ENCODE results near the gene SPATA31C2. TPM values are rescaled to one million over a fixed set of nuclear protein-coding genes. Genes with fewer than 3 reads are reported as not detected.
"Not testable (repeated sequence)": the region's sequence is repeated elsewhere in the genome, so short reads cannot be mapped to it uniquely, and the experiment has no call there.

SPATA31C2 gene
- total RNA-seq, 1 experiment from 2014 or later: 0.15 TPM

DNA sequence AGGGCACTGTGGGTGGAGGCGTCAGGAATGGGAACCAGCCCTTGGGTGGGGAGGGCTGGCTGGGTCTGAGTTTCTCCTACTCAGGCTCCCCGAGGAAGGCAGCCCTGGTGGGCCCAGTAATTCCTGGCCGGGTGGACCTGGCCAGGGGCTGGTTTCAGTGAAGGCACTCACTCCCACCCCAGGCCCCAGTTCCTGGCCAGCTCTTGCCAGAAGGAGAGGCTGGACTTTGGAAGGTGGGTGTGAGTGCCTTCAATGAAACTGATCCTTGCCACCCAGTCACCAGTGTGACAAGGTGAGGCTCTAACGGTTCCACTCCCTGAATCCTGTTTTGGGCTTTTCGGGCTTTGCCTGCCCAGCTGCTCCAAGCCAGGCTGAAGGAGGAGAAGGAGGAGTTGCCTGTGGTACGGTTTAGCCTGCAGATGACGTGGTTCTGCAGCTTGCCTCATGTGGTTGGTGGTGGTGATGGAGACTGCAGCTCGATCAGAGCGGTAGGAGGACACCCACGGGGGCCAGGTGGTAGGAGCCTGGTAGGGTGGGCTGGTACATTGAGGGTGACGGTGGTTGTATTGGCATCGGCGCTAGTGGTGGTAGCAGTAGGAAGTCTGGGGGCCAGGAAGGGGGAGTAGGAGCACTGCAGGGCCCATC lies 23.2 kb downstream of the SPATA31C2 start:
- no CpG with 5 or more reads among the region's 13 CpGs for WGBS (ENCODE audit: extremely low coverage, insufficient read length, low lambda C conversion rate)

DNA sequence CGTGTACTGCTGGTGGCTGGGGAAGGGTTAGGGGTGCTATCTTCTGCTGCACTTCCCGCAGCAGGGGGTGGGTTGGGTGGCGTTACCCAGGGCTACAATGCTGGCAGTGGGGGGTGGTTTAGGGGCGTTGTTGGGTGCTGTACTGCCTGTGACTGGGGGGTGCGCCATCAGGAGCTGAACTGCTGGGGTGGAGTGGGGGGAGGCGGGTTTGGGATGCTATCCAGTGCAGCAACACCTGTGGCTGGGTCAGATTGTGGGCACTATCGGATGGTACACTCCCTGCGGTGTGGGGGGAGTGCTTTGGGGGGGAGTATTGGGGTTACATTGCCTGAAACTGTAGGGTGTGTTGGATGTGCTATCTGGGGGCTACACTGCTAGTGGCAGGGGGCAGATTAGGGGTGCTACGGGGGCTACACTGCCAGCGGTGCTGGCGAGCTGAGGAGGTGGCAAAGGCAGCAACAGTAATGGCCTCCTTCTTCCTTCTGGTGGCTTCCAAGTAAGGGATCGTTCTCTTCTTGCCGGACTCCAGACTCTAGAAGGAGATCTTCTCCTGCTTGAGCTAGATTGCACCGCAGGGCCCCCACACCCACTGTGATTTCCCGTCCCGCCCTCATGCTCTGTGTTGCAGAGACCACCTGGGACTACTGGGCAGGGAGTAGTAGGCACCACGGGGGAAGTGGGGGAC lies 23.9 kb downstream of the SPATA31C2 start:
- not testable (repeated sequence) for H4K91ac ChIP-seq (ENCODE audit: insufficient read length, low read depth, low read length); H3T11ph ChIP-seq (ENCODE audit: low read length); H3K9me3 ChIP-seq (ENCODE audit: control insufficient read depth, low read depth, low read length); H3K4me3 Mint-ChIP-seq; H3K9ac ChIP-seq (ENCODE audit: extremely low read depth, insufficient read length, low read length); H3K27ac Mint-ChIP-seq; H2BK15ac ChIP-seq (ENCODE audit: low read depth, low read length); H3K23ac ChIP-seq (ENCODE audit: insufficient read length, low read depth, low read length); H3K36me3 Mint-ChIP-seq (ENCODE audit: insufficient read depth in 1 of 3, low read depth in 3 of 3); H3K14ac ChIP-seq (ENCODE audit: insufficient read depth, low read length); H2AK5ac ChIP-seq (ENCODE audit: insufficient read length, low read length); H3K18ac ChIP-seq (ENCODE audit: insufficient read length, low read depth, low read length); H2AFZ ChIP-seq (ENCODE audit: low read length); H3K4ac ChIP-seq (ENCODE audit: low read depth, low read length); H3K27ac ChIP-seq (ENCODE audit: insufficient read length, low read depth, low read length); H3K4me1 Mint-ChIP-seq; H3K4me1 ChIP-seq (ENCODE audit: insufficient read depth, low read length); H3K27me3 Mint-ChIP-seq (ENCODE audit: low read depth); H3K23me2 ChIP-seq (ENCODE audit: insufficient read length, low read depth, low read length, poor library complexity, severe bottlenecking); H4K5ac ChIP-seq (ENCODE audit: insufficient read length, low read depth, low read length); H3K79me2 ChIP-seq (ENCODE audit: insufficient read depth, low read length); H3K27me3 ChIP-seq (ENCODE audit: insufficient read depth, low read length); H3K9me3 Mint-ChIP-seq; H2BK5ac ChIP-seq (ENCODE audit: insufficient read length, low read length); H4K20me1 ChIP-seq (ENCODE audit: control insufficient read depth, insufficient read depth, insufficient read length); H2BK120ac ChIP-seq (ENCODE audit: low read depth, low read length, poor library complexity, severe bottlenecking); H3K79me1 ChIP-seq (ENCODE audit: insufficient read depth, low read depth, low read length, poor library complexity, severe bottlenecking); H2BK20ac ChIP-seq (ENCODE audit: low read depth, low read length, poor library complexity, severe bottlenecking); H4K8ac ChIP-seq (replicated peaks; ENCODE audit: insufficient read length, low read depth, low read length); H2BK12ac ChIP-seq (ENCODE audit: insufficient read length, low read depth, low read length); H3K4me2 ChIP-seq (ENCODE audit: insufficient read depth, insufficient read length, low read length); H3K56ac ChIP-seq (ENCODE audit: insufficient read length, low read depth, low read length)
- DNase-seq: peak; percentile 12
- WGBS (ENCODE audit: extremely low coverage, insufficient read length, low lambda C conversion rate): no CpG with 5 or more reads among the region's 17 CpGs

More for the DNA sequence above, 23.2 kb downstream of the SPATA31C2 start:
- not testable (repeated sequence) for H3K27me3 Mint-ChIP-seq (ENCODE audit: low read depth); H3T11ph ChIP-seq (ENCODE audit: low read length); H3K27ac Mint-ChIP-seq; H3K4ac ChIP-seq (ENCODE audit: low read depth, low read length); H2AK5ac ChIP-seq (ENCODE audit: insufficient read length, low read length); H3K23ac ChIP-seq (ENCODE audit: insufficient read length, low read depth, low read length); H2BK120ac ChIP-seq (ENCODE audit: low read depth, low read length, poor library complexity, severe bottlenecking); H3K4me1 Mint-ChIP-seq; H4K5ac ChIP-seq (ENCODE audit: insufficient read length, low read depth, low read length); H2BK20ac ChIP-seq (ENCODE audit: low read depth, low read length, poor library complexity, severe bottlenecking); H3K4me3 Mint-ChIP-seq; H3K4me1 ChIP-seq (ENCODE audit: insufficient read depth, low read length); H3K27ac ChIP-seq (ENCODE audit: insufficient read length, low read depth, low read length); H3K18ac ChIP-seq (ENCODE audit: insufficient read length, low read depth, low read length); H3K27me3 ChIP-seq (ENCODE audit: insufficient read depth, low read length); H3K9me3 Mint-ChIP-seq; H3K9ac ChIP-seq (ENCODE audit: extremely low read depth, insufficient read length, low read length); H3K79me2 ChIP-seq (ENCODE audit: insufficient read depth, low read length); H2AFZ ChIP-seq (ENCODE audit: low read length); H3K14ac ChIP-seq (ENCODE audit: insufficient read depth, low read length); H2BK12ac ChIP-seq (ENCODE audit: insufficient read length, low read depth, low read length); H3K9me3 ChIP-seq (ENCODE audit: control insufficient read depth, low read depth, low read length); H3K56ac ChIP-seq (ENCODE audit: insufficient read length, low read depth, low read length); H4K8ac ChIP-seq (replicated peaks; ENCODE audit: insufficient read length, low read depth, low read length); H3K79me1 ChIP-seq (ENCODE audit: insufficient read depth, low read depth, low read length, poor library complexity, severe bottlenecking); H2BK15ac ChIP-seq (ENCODE audit: low read depth, low read length); H4K20me1 ChIP-seq (ENCODE audit: control insufficient read depth, insufficient read depth, insufficient read length); H3K23me2 ChIP-seq (ENCODE audit: insufficient read length, low read depth, low read length, poor library complexity, severe bottlenecking); H4K91ac ChIP-seq (ENCODE audit: insufficient read length, low read depth, low read length); H3K4me2 ChIP-seq (ENCODE audit: insufficient read depth, insufficient read length, low read length); H2BK5ac ChIP-seq (ENCODE audit: insufficient read length, low read length); H3K36me3 Mint-ChIP-seq (ENCODE audit: insufficient read depth in 1 of 3, low read depth in 3 of 3)
- DNase-seq: peak; percentile 14

Measured in H9 (cell line).